GM12878 (cell line): ENCODE results near the gene SLC20A1. TPM values are rescaled to one million over a fixed set of nuclear protein-coding genes. Genes with fewer than 3 reads are reported as not detected.

Experiments
- ATAC-seq: fragments of 200-7000 bp; cut with Tn5 transposase; 3 replicates; pipeline ENCODE4 v1.9.1; 2020; ENCODE audit warnings: mild to moderate bottlenecking, moderate library complexity
- BruUV-seq: library from RNA; stranded (reverse); fragments of 400-500 nt; replicated peaks from 2 replicates; lab custom pipeline; 2021; lab: Mats Ljungman, UMichigan
- CTCF ChIA-PET: fragments of 300-600 bp; sonication (Branson Sonifier 250); formaldehyde crosslinking; extraction: SDS; loops from one replicate; lab custom pipeline; 2021; ENCODE audit warnings: inconsistent platforms; lab: Yijun Ruan, JAX
- POLR2A ChIA-PET: fragments of 350-600 bp; formaldehyde crosslinking; extraction: SDS; loops from one replicate; lab custom pipeline; 2021; ENCODE audit warnings: inconsistent platforms; lab: Charles Lee
- RAD21 ChIA-PET: fragments of 300-600 bp; sonication (Branson Sonifier 250); formaldehyde crosslinking; loops from one replicate; lab custom pipeline; 2023; ENCODE audit warnings: antibody characterized with exemption; ENCODE audit not compliant: unreplicated experiment; lab: Charles Lee
- SMC1A ChIA-PET: fragments of 300-600 bp; sonication (Branson Sonifier 250); formaldehyde crosslinking; loops from one replicate; lab custom pipeline; 2023; ENCODE audit not compliant: unreplicated experiment, uncharacterized antibody; lab: Charles Lee
- DNase-seq: peaks from one replicate; pipeline ENCODE4 v3.0.0-alpha.2; 2011; ENCODE audit warnings: low read depth, low spot score
- FAIRE-seq: peaks from 3 replicates; lab custom pipeline; 2011; peaks lifted over from hg19 to GRCh38; lab: Jason Lieb, UNC
- H2AFZ ChIP-seq: 2 replicates; pipeline ENCODE4 v1.6.0; 2011; ENCODE audit warnings: low read depth, low read length, control low read depth; ENCODE audit not compliant: control insufficient read depth
- H3K27ac ChIP-seq: 2 replicates; pipeline ENCODE4 v1.5.1; 2011; ENCODE audit warnings: control low read depth; ENCODE audit not compliant: control insufficient read depth, insufficient read depth
- H3K27me3 ChIP-seq, 2 experiments: replicated peaks in 1 of 2; 2 replicates each; pipeline versions ENCODE4 v1.6.0 to v1.6.1; 2011; ENCODE audit warnings: low read length in 1 of 2; ENCODE audit not compliant: control insufficient read depth in 2 of 2, insufficient read depth in 2 of 2
- H3K36me3 ChIP-seq, 2 experiments: 2 replicates each; pipeline ENCODE4 v1.5.1; 2011; ENCODE audit warnings: low read length in 1 of 2; ENCODE audit not compliant: control insufficient read depth in 2 of 2, insufficient read depth in 2 of 2
- H3K4me1 ChIP-seq: 2 replicates; pipeline ENCODE4 v1.6.1; 2011; ENCODE audit warnings: mild to moderate bottlenecking, low read length, moderate library complexity, mixed read lengths; ENCODE audit not compliant: control insufficient read depth, insufficient read depth
- H3K4me2 ChIP-seq: 2 replicates; pipeline ENCODE4 v1.6.0; 2011; ENCODE audit warnings: control low read depth; ENCODE audit not compliant: control insufficient read depth, insufficient read depth
- H3K4me3 ChIP-seq: fragments of 200-600 bp; sonication (generic); 2 replicates; pipeline ENCODE4 v1.5.1; 2016
- H3K79me2 ChIP-seq: 2 replicates; pipeline ENCODE4 v1.6.0; 2011; ENCODE audit warnings: low read length; ENCODE audit not compliant: control insufficient read depth, insufficient read depth
- H3K9ac ChIP-seq: 2 replicates; pipeline ENCODE4 v1.8.0; 2011; ENCODE audit warnings: low read length, control low read depth, mixed read lengths; ENCODE audit not compliant: control insufficient read depth, insufficient read depth
- H3K9me3 ChIP-seq: replicated peaks from 3 replicates; pipeline ENCODE4 v1.5.1; 2011; ENCODE audit warnings: mild to moderate bottlenecking, low read length; ENCODE audit not compliant: control insufficient read depth, insufficient read depth
- H4K20me1 ChIP-seq: 2 replicates; pipeline ENCODE4 v1.6.0; 2011; ENCODE audit not compliant: control insufficient read depth, insufficient read depth
- REST ChIP-seq: IDR thresholded peaks from 2 replicates; pipeline ENCODE4 v1.6.1; 2012; ENCODE audit warnings: mild to moderate bottlenecking, low read depth, low read length
- SIN3A ChIP-seq: IDR thresholded peaks from 2 replicates; pipeline ENCODE4 v1.6.1; 2012; ENCODE audit warnings: low read depth, low read length, improper control_type of control experiment
- ZBTB33 ChIP-seq: fragments of 450-650 bp; IDR thresholded peaks from 2 replicates; pipeline ENCODE4 v1.6.1; 2017; ENCODE audit warnings: mild to moderate bottlenecking
- ZBTB40 ChIP-seq: fragments of 450-650 bp; IDR thresholded peaks from 2 replicates; pipeline ENCODE4 v1.6.1; 2016; ENCODE audit warnings: mild to moderate bottlenecking, moderate library complexity, borderline replicate concordance
- WGBS: methylation state at CpG from one replicate; pipeline ENCODE4 v1.1.6; 2016; ENCODE audit warnings: low lambda C conversion rate; ENCODE audit not compliant: insufficient replicate concordance, insufficient coverage; ENCODE audit errors: missing lambda C conversion rate; 5-methylcytosine and 5-hydroxymethylcytosine counted together
- in situ Hi-C: fragments of 300-500 bp; cut with MboI; formaldehyde crosslinking; loops from 9 replicates; pipeline ENCODE4 v1.14.3; 2018; ENCODE audit warnings: mixed read lengths
- intact Hi-C: fragments of 100-400 bp; cut with micrococcal nuclease; formaldehyde crosslinking; loops from one replicate; pipeline ENCODE4 v1.14.2; 2022; ENCODE audit not compliant: unreplicated experiment
- polyA plus RNA-seq, 11 experiments: library from polyadenylated mRNA; depleted of rRNA in 4 of 11; unstranded in 6 of 11; stranded (reverse) in 5 of 11; fragments of >200 nt; fragmentation: Nextera tagmentation in 4 of 11; fragmentation: Illumina TruSeq in 1 of 11; extraction: Ambion mirVana in 4 of 11; extraction: Trizol in 1 of 11; gene quantifications; 1 replicate in 1 of 11; 2 replicates in 10 of 11; pipeline versions ENCODE4 v1.2.1 to v1.2.3, GENCODE V29; 2011 to 2016; ENCODE audit warnings: inconsistent platforms in 2 of 11, missing spikeins in 2 of 11, low read depth in 1 of 11
- total RNA-seq, 4 experiments: library from RNA; depleted of rRNA in 3 of 4; stranded (reverse); fragments of >200 nt in 3 of 4; fragmentation: Illumina TruSeq in 1 of 4; extraction: Trizol in 1 of 4; gene quantifications; 2 replicates each; pipeline versions ENCODE4 v1.2.1 to v1.2.3, GENCODE V29; 2013 to 2021

Gene SLC20A1
- total and polyA plus RNA-seq, 10 of the 15 experiments (the other 5 are each of a cell fraction or from before 2014, with no cell fraction given), result 21.2 to 59.1 (median 43.2) TPM

GRCh38 chr2:112644155-112644932 lies 1.4 kb upstream of the SLC20A1 start:
- POLR2A ChIA-PET, result interaction anchor here (0.6 to 8.9 kb wide), 14 partner anchors 10 to 369 kb away, joined by 3 to 143 read pairs (median 4); no protein-coding TSS in a partner anchor
- Histone ChIP-seq H3K79me2 (peaks cover 36% of the 10 kb centered on the region), H3K27me3 (peaks cover 0 to 2% of the 10 kb centered on the region in 2 experiments; a peak in 1 of 4 replicates), H3K4me3 (peak overlapping the region; percentile 70; the same call in 1 of the 2 replicates)
- RAD21 ChIA-PET, result interaction anchor here (0.9 to 9.9 kb wide), 14 partner anchors 8 to 81 kb away, joined by 3 to 117 read pairs (median 5); partner anchors contain the start of gene CHCHD5
- in situ Hi-C loops, result no loop called here
- no peak for FAIRE-seq
- no peak for TF ChIP-seq SIN3A
- no peak for TF ChIP-seq ZBTB33
- peak; percentile 18; the same call in 1 of the 2 replicates for TF ChIP-seq ZBTB40
- no peak for TF ChIP-seq REST
- TF ChIP-seq, all 136 proteins: peak for 1
- BruUV-seq, result TSS peak; percentile 93
- WGBS, result 33% methylated on average over 11 of the region's 11 CpGs
- Histone ChIP-seq H3K9ac (peak overlapping the region; percentile 41; the same call in 1 of the 2 replicates), H3K4me2 (peak overlapping the region; percentile 92), H3K9me3 (no peaks in the 10 kb centered on the region), H4K20me1 (no peaks in the 10 kb centered on the region), H3K4me1 (peaks cover 6% of the 10 kb centered on the region), H3K27ac (no peak overlapping the region), H3K36me3 (peaks cover 0 to 12% of the 10 kb centered on the region in 2 experiments; a peak in 2 of 4 replicates), H2AFZ (peak overlapping the region; percentile 72; the same call in 1 of the 2 replicates)
- ATAC-seq, result no peak
- ChIA-PET SMC1A (interaction anchor here (1.0 to 9.1 kb wide), 10 partner anchors 12 to 85 kb away, joined by 3 to 118 read pairs (median 16); no protein-coding TSS in a partner anchor), CTCF (interaction anchor here (0.9 to 9.7 kb wide), 17 partner anchors 8 to 298 kb away, joined by 3 to 155 read pairs (median 4); no protein-coding TSS in a partner anchor)
- intact Hi-C loops, result no loop called here
- DNase-seq, result no peak
